NCI-H460 (cell line): ENCODE measurements around the gene ANKMY1. TPM values are rescaled to one million over a fixed set of nuclear protein-coding genes. Genes with fewer than 3 reads are reported as not detected.
"Not testable (repeated sequence)": the region's sequence is repeated elsewhere in the genome, so short reads cannot be mapped to it uniquely, and the experiment has no call there.

Experiments used
- DNase-seq: peaks from one replicate; pipeline ENCODE4 v3.0.0-alpha.2; 2016; ENCODE audit warnings: low read depth; ENCODE audit errors: extremely low read depth
- total RNA-seq: library from RNA; depleted of rRNA; stranded (reverse); fragments of >200 nt; shearing (Covaris generic); gene quantifications from 2 replicates; pipeline ENCODE4 v1.2.3, GENCODE V29; 2014

The ANKMY1 gene
- total RNA-seq, 1 experiment from 2014 or later = 12.6 TPM

- DNase-seq = no peak
Measured at GRCh38 chr2:240507778-240508251, 50.0 kb downstream of the ANKMY1 start.

GRCh38 chr2:240507060-240507777 is 50.6 kb downstream of the ANKMY1 start:
- DNase-seq = no peak

GRCh38 chr2:240506406-240507059 is 51.3 kb downstream of the ANKMY1 start:
- no peak for DNase-seq

GRCh38 chr2:240505910-240506309 is 51.9 kb downstream of the ANKMY1 start:
- no peak for DNase-seq

- DNase-seq = no peak
Measured at GRCh38 chr2:240503848-240504247, 53.9 kb downstream of the ANKMY1 start.

GRCh38 chr2:240503375-240503774 is 54.4 kb downstream of the ANKMY1 start:
- no peak for DNase-seq

GRCh38 chr2:240502430-240503121 is 55.2 kb downstream of the ANKMY1 start:
- DNase-seq = no peak

- no peak for DNase-seq
Measured at GRCh38 chr2:240502059-240502429, 55.7 kb downstream of the ANKMY1 start.

GRCh38 chr2:240501531-240501991 is 56.2 kb downstream of the ANKMY1 start:
- no peak for DNase-seq

GRCh38 chr2:240500561-240501423 is 57.0 kb downstream of the ANKMY1 start:
- no peak for DNase-seq

GRCh38 chr2:240499309-240500301 is 58.2 kb downstream of the ANKMY1 start:
- no peak for DNase-seq

- DNase-seq = no peak
Measured at GRCh38 chr2:240498958-240499260, 58.9 kb downstream of the ANKMY1 start.

- DNase-seq = no peak
Measured at GRCh38 chr2:240498171-240498957, 59.4 kb downstream of the ANKMY1 start.

GRCh38 chr2:240497082-240497481 is 60.7 kb downstream of the ANKMY1 start:
- DNase-seq = peak; percentile 25

- DNase-seq = not testable (repeated sequence)
Measured at GRCh38 chr2:240494942-240495341, 62.8 kb downstream of the ANKMY1 start.

- DNase-seq = no peak
Measured at GRCh38 chr2:240494194-240494793, 63.5 kb downstream of the ANKMY1 start.

GRCh38 chr2:240491483-240491882 is 66.3 kb downstream of the ANKMY1 start:
- DNase-seq = no peak

- DNase-seq = no peak
Measured at GRCh38 chr2:240482141-240482540, 75.6 kb downstream of the ANKMY1 start.
